ENCODE results near the gene DHX58.

The DHX58 gene

GRCh38 chr17:42129109-42129837, 16.8 kb upstream of the DHX58 start:
- DNase-seq = no peak

GRCh38 chr17:42127414-42127813, 14.9 kb upstream of the DHX58 start:
- no peak for DNase-seq

DNA sequence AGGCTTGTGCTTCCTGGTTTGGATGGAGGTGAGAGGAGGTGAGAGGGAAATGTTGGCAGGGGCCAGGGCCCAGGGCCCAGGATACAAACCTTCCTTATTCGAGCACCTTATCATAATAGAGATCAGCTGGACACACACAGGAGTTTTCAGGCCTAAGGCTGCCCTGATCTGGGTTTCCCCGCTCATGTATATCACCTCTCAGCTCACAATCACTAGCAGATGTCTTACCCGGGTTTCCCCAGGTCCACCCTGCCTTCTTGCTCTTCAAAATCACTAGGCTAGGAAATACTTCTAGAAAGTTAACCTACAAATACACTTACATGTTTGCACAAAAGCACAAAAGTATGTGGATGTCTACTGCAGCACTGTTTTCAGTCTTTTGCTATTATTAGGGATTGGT, 14.3 kb upstream of the DHX58 start:
- DNase-seq = no peak

DNA sequence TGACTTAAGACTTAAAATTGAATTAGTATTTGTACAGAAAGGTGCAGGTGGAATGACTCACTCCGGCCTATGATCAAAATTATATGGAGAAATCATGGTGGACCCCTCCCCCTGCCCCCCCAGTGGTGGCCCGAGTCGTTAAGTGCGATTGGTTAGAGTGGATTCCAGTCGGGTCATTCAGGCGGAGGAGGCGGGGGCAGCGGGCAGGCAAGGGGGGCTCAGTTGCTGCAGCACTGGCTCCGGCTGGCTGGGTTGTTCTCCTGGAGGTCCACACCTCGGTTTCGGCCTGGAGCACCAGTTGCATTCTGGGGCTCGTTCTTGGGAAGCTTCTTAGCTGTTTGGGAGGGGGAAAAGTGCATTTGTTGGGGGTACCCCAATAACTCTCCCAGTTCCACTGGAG, 13.1 kb upstream of the DHX58 start:
- DNase-seq = no peak

DNA sequence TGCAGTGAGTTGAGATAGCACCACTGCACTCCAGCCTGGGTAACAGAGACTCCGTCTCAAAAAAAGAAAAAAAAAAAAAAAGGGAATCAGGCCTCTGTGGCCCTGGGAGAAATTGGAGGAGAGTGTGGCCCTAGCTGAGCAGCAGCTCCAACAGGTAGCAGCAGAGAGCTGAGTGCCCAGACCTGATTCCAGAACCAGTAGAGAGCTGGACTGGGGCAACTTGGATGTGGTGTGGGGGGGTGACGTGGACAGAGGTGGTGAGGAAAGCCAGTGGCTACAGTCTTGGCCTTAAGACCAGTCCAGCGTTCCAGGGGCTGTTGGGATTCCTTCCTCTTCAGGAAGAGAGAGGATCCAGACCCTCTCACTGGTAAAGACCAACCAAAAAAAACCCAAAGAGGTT, 11.7 kb upstream of the DHX58 start:
- no peak for DNase-seq

DNA sequence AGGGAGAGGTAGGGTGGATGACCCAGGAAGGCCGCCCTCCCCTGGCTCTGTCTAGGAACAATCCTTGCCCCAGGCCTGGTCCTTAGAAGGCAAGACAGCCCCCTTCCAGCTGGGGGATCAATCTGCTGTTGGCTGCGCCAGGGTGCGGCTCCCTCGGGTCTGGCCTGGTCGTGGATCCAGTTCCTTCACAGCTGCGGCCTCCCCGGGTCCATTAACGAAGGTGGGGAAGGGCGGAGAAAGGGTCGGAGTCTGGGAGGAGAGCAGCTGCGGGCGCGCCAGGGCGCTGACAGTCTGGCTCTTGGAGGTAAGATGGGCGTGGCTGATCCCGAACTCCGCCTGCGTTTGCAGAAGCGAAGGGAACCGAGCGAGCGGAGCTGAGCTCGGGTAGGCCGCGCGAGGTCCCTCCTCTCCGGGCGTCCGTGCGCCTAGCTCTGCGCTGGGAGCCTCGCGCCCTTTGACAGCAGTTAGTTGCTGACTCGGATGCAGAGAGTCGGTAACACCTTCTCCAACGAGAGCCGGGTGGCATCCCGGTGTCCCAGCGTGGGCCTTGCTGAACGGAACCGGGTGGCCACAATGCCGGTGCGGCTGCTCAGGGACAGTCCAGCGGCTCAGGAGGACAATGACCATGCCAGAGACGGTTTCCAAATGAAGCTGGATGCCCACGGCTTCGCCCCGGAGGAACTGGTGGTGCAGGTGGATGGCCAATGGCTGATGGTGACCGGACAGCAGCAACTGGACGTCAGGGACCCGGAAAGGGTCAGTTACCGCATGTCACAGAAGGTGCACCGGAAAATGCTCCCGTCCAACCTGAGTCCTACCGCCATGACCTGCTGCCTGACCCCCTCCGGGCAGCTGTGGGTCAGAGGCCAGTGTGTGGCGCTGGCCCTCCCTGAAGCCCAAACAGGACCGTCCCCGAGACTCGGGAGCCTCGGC, 10.1 kb upstream of the DHX58 start, which contains the start of gene HSPB9:
HSPB9 (plus strand) TSS at position 434 of the 933 bp plus-strand sequence; CDS start at position 481, 47 bp downstream.
- no peak for DNase-seq

- DNase-seq = peak; percentile 64
Measured at GRCh38 chr17:42120770-42121769, 8.6 kb upstream of the DHX58 start, which contains the start of gene KAT2A. Gene KAT2A, minus strand, starts transcription at chr17:42121367. Its CDS starts 63 bp downstream, at chr17:42121304.

- no peak for DNase-seq
Measured at GRCh38 chr17:42120161-42120769, 7.8 kb upstream of the DHX58 start.

- DNase-seq = no peak
Measured at GRCh38 chr17:42119301-42119700, 6.8 kb upstream of the DHX58 start.

GRCh38 chr17:42118545-42118944, 6.0 kb upstream of the DHX58 start:
- no peak for DNase-seq

- DNase-seq = no peak
Measured at GRCh38 chr17:42118126-42118510, 5.6 kb upstream of the DHX58 start.

- no peak for DNase-seq
Measured at GRCh38 chr17:42117397-42118125, 5.0 kb upstream of the DHX58 start.

- peak; percentile 76 for DNase-seq
Measured at GRCh38 chr17:42116705-42117396, 4.3 kb upstream of the DHX58 start.

DNA sequence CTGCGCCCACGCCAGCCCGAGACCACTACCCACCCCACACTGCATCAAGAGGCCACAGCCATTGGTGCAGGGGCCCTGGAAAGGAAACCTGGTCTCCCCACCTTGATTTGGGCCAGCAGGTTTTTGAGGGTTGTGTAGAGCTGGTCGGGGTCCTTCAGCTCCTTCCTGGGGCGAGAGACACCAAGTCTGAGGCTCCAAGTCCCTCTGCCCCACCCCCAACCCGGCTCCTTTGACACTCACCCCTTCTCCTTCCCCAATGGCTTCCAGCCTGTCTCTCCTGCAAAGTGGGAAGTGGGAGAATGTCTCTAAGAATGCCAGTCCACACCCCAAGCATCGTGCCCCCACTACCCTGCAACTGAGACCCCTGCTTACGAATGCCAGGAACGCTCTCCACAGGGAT, 1.6 kb upstream of the DHX58 start:
- no peak for DNase-seq

GRCh38 chr17:42113293-42114069, 967 bp upstream of the DHX58 start:
- DNase-seq = no peak

- no peak for DNase-seq
Measured at GRCh38 chr17:42111871-42112551, 503 bp downstream of the DHX58 start.

GRCh38 chr17:42111265-42111636, 1.3 kb downstream of the DHX58 start:
- no peak for DNase-seq

DNA sequence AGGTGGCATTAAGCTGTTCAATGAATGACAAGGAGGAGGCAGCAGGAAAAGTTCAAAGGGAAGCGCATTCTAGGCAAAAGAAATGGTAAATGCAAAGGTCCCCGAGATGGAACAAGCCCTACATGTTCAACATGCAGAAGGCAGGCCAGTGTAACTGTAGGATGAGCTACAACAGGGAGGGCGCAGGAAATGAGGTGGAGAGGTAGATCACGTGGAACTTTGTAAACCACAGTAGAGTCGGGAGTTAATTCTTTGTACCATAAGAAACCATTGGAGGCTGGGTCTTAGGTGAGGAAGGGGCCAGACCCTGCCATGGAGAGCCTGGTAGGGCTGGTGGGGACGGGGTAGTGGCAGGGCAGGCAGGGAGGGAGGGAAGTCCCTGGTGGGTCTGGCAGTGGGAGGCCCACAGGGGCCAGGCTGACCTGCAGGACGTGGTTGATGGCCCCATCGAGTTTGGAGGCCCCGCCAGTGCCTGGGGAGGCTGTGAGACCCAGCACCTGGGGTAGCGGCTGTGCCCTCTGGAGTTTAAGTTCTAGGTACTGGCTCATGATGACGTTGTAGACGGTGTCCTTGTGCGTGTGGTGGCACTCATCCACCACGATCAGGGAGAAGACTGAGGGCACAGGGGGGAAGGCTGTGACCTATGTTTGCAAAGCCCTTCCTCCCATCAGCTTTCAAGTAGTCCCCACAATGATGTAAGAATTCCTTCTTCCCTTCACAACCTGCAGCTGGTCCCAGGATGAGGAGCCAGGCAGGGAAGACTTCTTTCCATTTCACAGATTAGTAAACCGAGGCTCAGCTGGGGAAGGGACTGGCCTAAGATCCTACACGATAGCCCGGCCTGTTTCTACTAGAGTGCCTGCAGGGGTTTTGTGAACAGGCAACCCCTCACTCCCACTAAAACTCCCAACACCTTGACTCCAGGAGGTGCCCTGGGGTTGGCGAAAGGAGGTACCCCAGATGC, 1.9 kb downstream of the DHX58 start:
- no peak for DNase-seq
